NB4 (cell line): ENCODE results near the gene GPR3.
"Not testable (repeated sequence)": the region's sequence is repeated elsewhere in the genome, so short reads cannot be mapped to it uniquely, and the experiment has no call there.

Source experiments
- DNase-seq: peaks from one replicate; pipeline ENCODE4 v3.0.0; 2010; ENCODE audit warnings: low read depth
- H3K4me3 ChIP-seq: one replicate; pipeline ENCODE4 v1.5.1; 2011; ENCODE audit warnings: mild to moderate bottlenecking, low read depth, low read length, moderate library complexity
- CTCF ChIP-seq: IDR thresholded peaks from one replicate; pipeline ENCODE4 v1.5.1; 2012; ENCODE audit warnings: low read depth, low read length
- MAX ChIP-seq: IDR thresholded peaks from 2 replicates; pipeline ENCODE4 v1.6.1; 2011; ENCODE audit warnings: low read depth, low read length
- MYC ChIP-seq: IDR thresholded peaks from 2 replicates; pipeline ENCODE4 v1.6.1; 2011; ENCODE audit warnings: low read depth, low read length
- POLR2A ChIP-seq: IDR thresholded peaks from 2 replicates; pipeline ENCODE4 v1.6.1; 2011; ENCODE audit warnings: mild to moderate bottlenecking; ENCODE audit not compliant: insufficient read length; ENCODE audit errors: extremely low read depth

The GPR3 gene

GRCh38 chr1:27403065-27403726 lies 10.8 kb downstream of the GPR3 start:
- peak; percentile 91 for DNase-seq
- TF ChIP-seq POLR2A (peak; percentile 23), MYC (no peak), CTCF (peak; percentile 29), MAX (peak; percentile 53)
- peak overlapping the region; percentile 13 for H3K4me3 ChIP-seq

- no peak for DNase-seq
- H3K4me3 ChIP-seq = peak overlapping the region; percentile 13
- TF ChIP-seq MAX (no peak), POLR2A (no peak), CTCF (no peak), MYC (no peak)
These were observed 11.5 kb downstream of the GPR3 start for GRCh38 chr1:27403931-27404330.

- H3K4me3 ChIP-seq = no peak overlapping the region
- no peak for TF ChIP-seq CTCF
- TF ChIP-seq MAX = no peak
- TF ChIP-seq MYC = no peak
- no peak for TF ChIP-seq POLR2A
- no peak for DNase-seq
These were observed 12.7 kb downstream of the GPR3 start for GRCh38 chr1:27405074-27405473.

GRCh38 chr1:27405598-27406361 lies 13.4 kb downstream of the GPR3 start:
- not testable (repeated sequence) for DNase-seq

GRCh38 chr1:27406362-27406680 lies 13.9 kb downstream of the GPR3 start:
- no peak for DNase-seq
- H3K4me3 ChIP-seq = no peak overlapping the region
- no peak for TF ChIP-seq MYC
- no peak for TF ChIP-seq MAX
- no peak for TF ChIP-seq POLR2A
- no peak for TF ChIP-seq CTCF

More at GRCh38 chr1:27405598-27406361, 13.4 kb downstream of the GPR3 start:
- H3K4me3 ChIP-seq = not testable (repeated sequence)

- not testable (repeated sequence) for DNase-seq, H3K4me3 ChIP-seq
These were observed 14.4 kb downstream of the GPR3 start for GRCh38 chr1:27406791-27407190.

- TF ChIP-seq POLR2A (no peak), MAX (no peak), CTCF (no peak), MYC (no peak)
- no peak for DNase-seq
These were observed 15.7 kb downstream of the GPR3 start for GRCh38 chr1:27408151-27408550.

More at GRCh38 chr1:27408151-27408550, 15.7 kb downstream of the GPR3 start:
- no peak overlapping the region for H3K4me3 ChIP-seq
